HG02623 (cell line): Measurements from ENCODE around the gene ASTN2.

Experiments used
- ATAC-seq: cut with Tn5 transposase; IDR thresholded peaks from one replicate; pipeline ENCODE4 v1.9.1; 2021; ENCODE audit warnings: moderate library complexity; ENCODE audit not compliant: unreplicated experiment

The ASTN2 gene

GRCh38 chr9:116980582-116981120, 434.2 kb downstream of the ASTN2 start:
- ATAC-seq, result no peak

- ATAC-seq, result no peak
Measured at GRCh38 chr9:116979456-116979855, 435.4 kb downstream of the ASTN2 start.

GRCh38 chr9:116978155-116978554, 436.7 kb downstream of the ASTN2 start:
- ATAC-seq, result no peak

GRCh38 chr9:116975126-116975525, 439.7 kb downstream of the ASTN2 start:
- no peak for ATAC-seq

GRCh38 chr9:116966199-116966598, 448.7 kb downstream of the ASTN2 start:
- ATAC-seq, result no peak

GRCh38 chr9:116964258-116964657, 450.6 kb downstream of the ASTN2 start:
- no peak for ATAC-seq

GRCh38 chr9:116959809-116960208, 455.0 kb downstream of the ASTN2 start:
- ATAC-seq, result no peak

- ATAC-seq, result no peak
Measured at GRCh38 chr9:116958881-116959280, 456.0 kb downstream of the ASTN2 start.

GRCh38 chr9:116954731-116955130, 460.1 kb downstream of the ASTN2 start:
- ATAC-seq, result no peak

GRCh38 chr9:116953271-116953670, 461.6 kb downstream of the ASTN2 start:
- no peak for ATAC-seq

GRCh38 chr9:116952436-116952810, 462.4 kb downstream of the ASTN2 start:
- ATAC-seq, result no peak

- peak; percentile 68 for ATAC-seq
Measured at GRCh38 chr9:116951588-116952435, 463.0 kb downstream of the ASTN2 start.

GRCh38 chr9:116945817-116946216, 469.0 kb downstream of the ASTN2 start:
- no peak for ATAC-seq

GRCh38 chr9:116944714-116945534, 469.9 kb downstream of the ASTN2 start:
- no peak for ATAC-seq

GRCh38 chr9:116943970-116944369, 470.9 kb downstream of the ASTN2 start:
- no peak for ATAC-seq

GRCh38 chr9:116942593-116943061, 472.2 kb downstream of the ASTN2 start:
- peak; percentile 49 for ATAC-seq

- ATAC-seq, result no peak
Measured at GRCh38 chr9:116941266-116941665, 473.6 kb downstream of the ASTN2 start.

GRCh38 chr9:116940614-116941215, 474.1 kb downstream of the ASTN2 start:
- ATAC-seq, result no peak

- ATAC-seq, result peak; percentile 42
Measured at GRCh38 chr9:116939614-116940013, 475.2 kb downstream of the ASTN2 start.

- ATAC-seq, result no peak
Measured at GRCh38 chr9:116939161-116939560, 475.7 kb downstream of the ASTN2 start.

- ATAC-seq, result no peak
Measured at GRCh38 chr9:116937361-116937760, 477.5 kb downstream of the ASTN2 start.
